Spleen (tissue), 7 donors: ENCODE data around the gene DYSF.

Experiments used
- POLR2A ChIP-seq, 3 donors: fragments of 450-650 bp; IDR thresholded peaks; one replicate each; pipeline ENCODE4 v1.5.1; 2017; ENCODE audit warnings: antibody characterized with exemption in 3 of 3, mild to moderate bottlenecking in 1 of 3
- TF ChIP-seq, protein P1 (sequence below), 11 experiments: fragments of 200-600 bp in 7 of 11; fragments of 450-650 bp in 4 of 11; sonication (generic) in 4 of 11; IDR thresholded peaks in 8 of 11; conservative IDR thresholded peaks in 3 of 11; 1 replicate in 7 of 11; 2 replicates in 4 of 11; pipeline versions ENCODE4 v1.4.0 to v1.8.0; 2016 to 2021; ENCODE audit warnings: antibody characterized with exemption in 11 of 11, inconsistent platforms in 4 of 11, mild to moderate bottlenecking in 1 of 11
- donor health status: DM: no; HTN: no; CAD: no; lungs with moderate emphysema.
- donor health status: DM: no; HTN: no; CAD: no.
- donor health status: DM: no; HTN: no; CAD: no.

DNA sequence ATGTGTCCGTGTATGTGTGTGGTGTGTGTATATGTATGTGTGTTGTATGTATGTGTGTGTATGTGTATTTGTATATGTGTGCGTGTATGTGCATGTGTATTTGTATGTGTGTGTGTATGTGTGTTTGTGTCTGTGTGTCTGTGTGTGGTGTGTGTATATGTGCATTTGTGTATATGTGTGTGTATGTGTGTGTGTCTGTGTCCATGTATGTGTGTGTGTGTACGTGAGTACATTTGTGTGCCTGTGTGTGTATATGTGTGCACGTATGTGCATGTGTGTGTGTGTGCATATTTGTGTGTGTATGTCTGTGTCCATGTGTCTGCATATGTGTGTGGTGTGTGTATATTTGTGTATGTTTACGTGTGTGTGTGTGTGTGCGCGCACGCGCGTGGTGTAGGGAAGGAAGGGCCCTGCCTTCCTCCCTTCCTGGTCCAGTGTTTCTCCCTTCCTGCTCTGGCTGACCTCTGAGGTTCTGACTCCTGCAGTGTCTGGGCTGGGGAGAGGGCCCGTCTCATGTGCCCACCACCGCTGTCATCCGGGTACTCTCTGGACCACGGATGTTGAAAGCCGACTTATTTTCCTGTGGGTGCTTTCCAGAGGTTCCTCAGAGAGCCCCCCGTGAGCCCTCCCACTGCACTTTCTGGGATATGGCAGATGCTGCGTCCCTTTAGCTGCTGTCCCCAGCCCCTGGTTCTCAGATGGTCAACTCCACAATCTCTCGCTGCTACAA is 209.5 kb downstream of the DYSF start:
- TF ChIP-seq, protein P1, sequence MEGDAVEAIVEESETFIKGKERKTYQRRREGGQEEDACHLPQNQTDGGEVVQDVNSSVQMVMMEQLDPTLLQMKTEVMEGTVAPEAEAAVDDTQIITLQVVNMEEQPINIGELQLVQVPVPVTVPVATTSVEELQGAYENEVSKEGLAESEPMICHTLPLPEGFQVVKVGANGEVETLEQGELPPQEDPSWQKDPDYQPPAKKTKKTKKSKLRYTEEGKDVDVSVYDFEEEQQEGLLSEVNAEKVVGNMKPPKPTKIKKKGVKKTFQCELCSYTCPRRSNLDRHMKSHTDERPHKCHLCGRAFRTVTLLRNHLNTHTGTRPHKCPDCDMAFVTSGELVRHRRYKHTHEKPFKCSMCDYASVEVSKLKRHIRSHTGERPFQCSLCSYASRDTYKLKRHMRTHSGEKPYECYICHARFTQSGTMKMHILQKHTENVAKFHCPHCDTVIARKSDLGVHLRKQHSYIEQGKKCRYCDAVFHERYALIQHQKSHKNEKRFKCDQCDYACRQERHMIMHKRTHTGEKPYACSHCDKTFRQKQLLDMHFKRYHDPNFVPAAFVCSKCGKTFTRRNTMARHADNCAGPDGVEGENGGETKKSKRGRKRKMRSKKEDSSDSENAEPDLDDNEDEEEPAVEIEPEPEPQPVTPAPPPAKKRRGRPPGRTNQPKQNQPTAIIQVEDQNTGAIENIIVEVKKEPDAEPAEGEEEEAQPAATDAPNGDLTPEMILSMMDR (IDR thresholded peaks at IDR 0.05 in 8 of 11, conservative IDR thresholded peaks at IDR 0.05 in 3 of 11) = no peak
- TF ChIP-seq POLR2A (IDR thresholded peaks at IDR 0.05) = no peak
